HG03039 (cell line): ENCODE measurements around the gene TMPRSS2.

Source experiments
- ATAC-seq: cut with Tn5 transposase; IDR thresholded peaks from one replicate; pipeline ENCODE4 v1.9.1; 2021; ENCODE audit warnings: mild to moderate bottlenecking, moderate library complexity; ENCODE audit not compliant: unreplicated experiment

TMPRSS2 gene

GRCh38 chr21:41482980-41483379 lies 25.0 kb downstream of the TMPRSS2 start:
- no peak for ATAC-seq

GRCh38 chr21:41482301-41482700 lies 25.7 kb downstream of the TMPRSS2 start:
- ATAC-seq: no peak

- no peak for ATAC-seq
Measured at GRCh38 chr21:41481191-41481590, 26.8 kb downstream of the TMPRSS2 start.

DNA sequence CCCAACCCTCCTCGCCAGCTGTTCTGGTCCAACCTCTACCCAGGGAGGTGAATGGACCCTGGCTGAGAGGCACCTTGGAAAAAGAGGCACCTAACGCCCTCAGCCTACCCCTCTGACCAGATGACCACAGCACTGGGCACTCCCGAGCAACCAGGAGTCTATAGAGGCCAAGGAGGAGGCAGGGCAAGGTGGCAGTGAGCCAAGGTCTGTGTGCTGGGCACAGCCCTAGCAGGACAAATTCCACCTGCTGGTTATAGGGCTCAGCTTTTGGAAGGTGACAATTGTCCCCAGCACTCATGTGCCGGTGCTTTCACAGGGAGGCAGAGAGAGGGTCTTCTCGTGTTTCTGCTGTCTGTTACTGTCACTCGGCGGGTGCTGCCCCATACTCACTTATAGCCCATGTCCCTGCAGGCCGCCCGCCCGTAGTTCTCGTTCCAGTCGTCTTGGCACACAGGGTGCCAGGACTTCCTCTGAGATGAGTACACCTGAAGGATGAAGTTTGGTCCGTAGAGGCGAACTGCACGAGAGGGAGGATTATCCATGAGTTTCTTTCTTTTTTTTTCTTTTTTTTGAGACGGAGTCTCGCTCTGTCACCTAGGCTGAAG lies 27.8 kb downstream of the TMPRSS2 start:
- no peak for ATAC-seq

GRCh38 chr21:41479686-41480085 lies 28.3 kb downstream of the TMPRSS2 start:
- no peak for ATAC-seq

DNA sequence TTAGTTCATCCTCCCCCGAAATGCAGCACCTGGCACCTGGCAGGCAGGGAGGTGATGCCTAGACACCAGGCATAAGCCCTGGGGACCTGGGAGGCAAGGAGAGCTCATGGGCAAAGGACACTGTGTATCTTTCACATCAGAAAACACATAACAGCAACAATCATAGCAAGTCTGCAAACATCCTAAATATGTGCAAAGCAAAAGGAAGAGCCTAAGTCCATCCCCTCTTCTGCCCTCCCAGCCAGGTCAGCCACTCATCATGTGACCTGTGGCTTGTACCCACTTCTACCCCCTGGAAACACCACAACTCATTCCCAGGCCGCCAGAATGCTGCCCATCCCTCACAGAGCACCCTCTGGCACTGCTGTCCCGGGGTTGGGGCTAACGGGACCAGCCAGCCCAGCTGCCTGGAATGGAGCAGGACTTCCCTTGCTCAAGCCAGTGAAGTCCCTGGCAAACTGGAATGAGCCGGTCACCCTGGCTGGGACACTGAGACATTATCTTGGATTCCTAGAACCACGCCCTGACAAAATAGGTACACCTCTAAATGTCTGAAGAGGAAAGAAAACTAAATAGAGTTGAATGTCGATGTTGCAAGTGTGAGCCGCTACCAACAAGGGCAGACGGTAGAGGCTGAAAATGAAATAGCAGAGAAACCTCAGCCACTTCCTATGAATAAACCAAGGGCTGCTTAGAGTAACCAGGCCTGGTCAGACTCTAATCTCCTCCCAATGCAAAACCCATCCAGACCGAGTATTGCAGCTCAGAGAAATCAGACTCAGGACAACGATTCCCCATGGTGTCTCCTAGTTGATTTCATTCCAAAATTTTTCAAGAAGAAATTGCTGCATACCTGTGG lies 29.4 kb downstream of the TMPRSS2 start:
- no peak for ATAC-seq

DNA sequence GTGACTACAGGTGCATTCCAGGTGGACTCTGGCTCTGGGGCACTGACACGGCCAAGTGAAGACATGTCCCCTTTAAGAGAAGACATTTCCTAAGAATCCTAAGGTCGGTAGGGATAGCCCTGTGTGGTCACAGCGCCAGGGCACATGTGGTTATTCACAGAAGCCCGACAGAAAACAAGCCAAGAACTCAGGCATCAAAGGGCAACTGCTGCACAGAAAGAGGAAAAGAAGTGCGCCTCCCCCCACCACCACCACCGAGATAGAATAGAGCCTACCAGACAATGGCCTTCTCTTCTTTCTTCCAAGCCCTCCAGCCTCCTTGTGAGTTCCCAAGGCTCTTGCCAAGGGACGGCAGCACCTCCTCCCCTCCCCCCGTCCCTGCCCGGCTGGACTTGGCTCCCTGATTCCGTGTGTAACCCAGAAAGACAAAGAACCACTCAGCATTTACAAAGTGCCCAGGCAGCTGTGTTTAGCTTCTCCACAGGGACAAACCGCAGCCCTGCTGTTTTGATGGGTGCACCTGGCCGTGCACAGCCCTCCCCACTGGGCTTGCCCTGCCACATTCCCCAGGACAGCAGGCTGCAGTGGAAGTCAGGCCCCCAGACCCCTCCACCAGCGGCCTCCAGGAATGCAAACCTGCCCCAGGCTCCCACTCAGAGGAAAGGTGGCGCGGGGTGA lies 30.2 kb downstream of the TMPRSS2 start:
- ATAC-seq: no peak

DNA sequence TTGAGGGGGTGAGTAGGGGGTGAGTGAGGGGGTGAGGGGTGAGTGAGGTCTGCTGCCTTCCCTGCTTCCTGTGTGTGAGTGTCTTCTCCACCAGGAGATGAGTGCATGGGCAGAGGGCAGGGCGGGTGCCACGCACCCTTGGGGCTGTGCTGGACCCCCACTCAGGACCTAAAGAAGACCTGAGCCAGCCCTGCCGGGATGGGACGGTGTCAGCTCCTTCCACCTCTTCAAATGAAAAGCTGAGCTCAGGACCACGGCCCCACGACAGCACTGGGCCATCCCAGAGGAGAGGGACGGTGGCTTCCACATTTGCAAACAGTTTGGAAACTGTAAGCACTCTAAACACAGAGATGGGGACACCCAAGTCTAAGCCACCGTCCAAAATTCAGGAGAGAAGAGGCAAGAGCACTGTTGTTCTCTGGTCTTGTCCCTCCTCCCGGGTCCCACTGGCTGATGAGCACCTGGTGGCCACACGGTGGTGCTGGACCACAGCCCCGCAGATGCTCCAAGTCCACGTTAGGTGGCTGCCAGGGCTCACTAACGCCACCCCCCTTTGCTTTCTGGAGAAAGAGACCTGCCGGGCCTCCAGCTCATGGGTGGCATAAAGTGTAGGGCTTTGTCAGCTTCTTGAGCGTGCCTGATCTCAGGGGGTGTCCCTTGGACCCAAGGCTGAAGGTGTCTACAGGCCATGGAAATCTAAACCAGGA lies 32.1 kb downstream of the TMPRSS2 start:
- ATAC-seq: no peak

DNA sequence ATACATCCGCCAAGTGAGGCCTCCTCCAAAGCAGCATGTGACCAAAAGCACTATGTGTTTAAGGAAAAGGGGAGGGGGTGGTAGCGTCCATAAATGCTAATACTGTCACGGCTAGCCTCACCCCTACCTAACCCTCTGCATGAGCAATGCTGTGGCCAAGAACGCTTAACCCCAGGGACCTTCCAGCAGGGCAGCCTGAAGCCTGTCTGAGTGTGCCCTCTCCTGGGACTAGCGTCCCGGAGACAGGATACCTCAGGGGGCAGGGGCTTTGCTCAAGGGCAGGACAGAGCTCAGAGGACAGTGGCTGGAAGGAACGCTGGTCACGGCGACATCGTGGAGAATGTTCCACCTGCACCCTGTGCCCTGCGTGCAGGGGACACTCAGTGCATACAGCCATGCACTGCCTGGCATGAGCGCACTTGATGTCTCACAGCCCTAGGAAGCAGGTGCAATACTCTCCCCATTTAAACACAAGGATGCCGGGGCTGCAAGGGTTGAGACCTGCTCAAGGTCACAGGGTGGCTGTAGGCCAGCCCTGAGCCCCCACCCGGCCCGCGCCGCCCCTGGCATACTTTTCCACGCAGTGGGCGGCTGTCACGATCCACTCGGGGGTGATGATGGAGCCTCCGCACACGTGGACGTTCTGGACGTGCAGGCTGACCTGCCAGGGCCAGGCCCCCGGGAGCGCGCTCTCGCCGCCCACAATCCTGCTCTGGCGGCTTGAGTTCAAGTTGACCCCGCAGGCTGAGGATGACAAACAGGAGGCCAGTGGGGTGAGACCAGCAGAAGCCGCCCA lies 35.0 kb downstream of the TMPRSS2 start:
- no peak for ATAC-seq

DNA sequence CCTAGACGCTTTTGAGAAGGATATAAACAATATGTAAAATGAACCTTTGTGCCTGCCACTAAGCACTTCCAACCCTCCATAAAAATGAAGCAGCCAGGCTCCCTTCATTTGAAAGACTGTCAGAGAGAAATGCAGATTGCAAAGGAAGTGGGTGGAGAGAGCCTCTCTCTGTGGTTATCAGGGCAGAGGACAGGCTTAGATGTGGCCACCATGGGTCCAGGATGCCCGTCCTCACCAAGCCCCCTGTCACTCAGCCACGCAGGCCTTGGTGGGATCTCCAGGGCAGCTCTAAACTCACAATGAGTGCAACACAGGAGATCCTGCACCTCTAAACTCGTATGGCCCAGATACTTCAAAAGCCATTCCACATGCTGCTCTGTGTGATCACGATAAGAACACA lies 37.9 kb downstream of the TMPRSS2 start:
- no peak for ATAC-seq

DNA sequence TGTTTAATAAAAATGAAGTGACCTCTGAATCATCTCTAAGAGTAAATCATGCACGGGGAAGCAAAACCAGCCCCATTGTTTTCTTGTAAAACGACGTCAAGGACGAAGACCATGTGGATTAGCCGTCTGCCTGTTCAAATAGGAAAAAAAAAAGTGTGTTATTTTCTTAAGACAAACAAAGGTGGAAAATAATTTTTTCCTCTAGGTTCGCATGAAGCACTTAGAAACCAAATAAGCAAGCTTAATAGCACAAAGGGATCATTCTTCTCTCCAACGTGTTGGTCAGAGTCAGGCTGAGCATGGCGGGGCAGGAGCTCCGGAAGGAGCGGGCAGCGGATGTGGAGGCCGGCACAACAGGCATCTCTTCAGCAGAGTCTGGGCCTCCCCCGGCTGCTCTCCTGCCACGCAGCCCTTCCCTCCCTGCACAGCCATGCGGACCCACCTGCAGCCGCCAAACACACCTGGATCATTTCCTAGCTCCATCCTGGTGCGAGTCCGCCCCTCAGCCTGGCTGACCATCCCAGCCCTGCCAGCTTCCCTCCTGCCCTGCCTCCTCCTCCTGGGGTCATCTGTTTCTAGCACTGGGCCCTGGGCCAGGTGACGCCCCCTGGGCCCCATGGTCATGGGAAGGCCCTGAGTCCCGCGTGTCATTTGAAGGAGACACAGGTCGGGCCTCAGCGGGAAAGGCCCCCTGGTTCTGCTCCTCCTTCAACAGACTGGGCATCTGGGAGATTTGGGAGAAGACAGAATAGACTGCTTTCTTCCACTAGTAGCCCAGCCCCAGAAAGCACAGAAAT lies 41.7 kb downstream of the TMPRSS2 start:
- ATAC-seq: no peak

- no peak for ATAC-seq
Measured at GRCh38 chr21:41465176-41465781, 42.7 kb downstream of the TMPRSS2 start.

- ATAC-seq: no peak
Measured at GRCh38 chr21:41460578-41461527, 47.1 kb downstream of the TMPRSS2 start.

DNA sequence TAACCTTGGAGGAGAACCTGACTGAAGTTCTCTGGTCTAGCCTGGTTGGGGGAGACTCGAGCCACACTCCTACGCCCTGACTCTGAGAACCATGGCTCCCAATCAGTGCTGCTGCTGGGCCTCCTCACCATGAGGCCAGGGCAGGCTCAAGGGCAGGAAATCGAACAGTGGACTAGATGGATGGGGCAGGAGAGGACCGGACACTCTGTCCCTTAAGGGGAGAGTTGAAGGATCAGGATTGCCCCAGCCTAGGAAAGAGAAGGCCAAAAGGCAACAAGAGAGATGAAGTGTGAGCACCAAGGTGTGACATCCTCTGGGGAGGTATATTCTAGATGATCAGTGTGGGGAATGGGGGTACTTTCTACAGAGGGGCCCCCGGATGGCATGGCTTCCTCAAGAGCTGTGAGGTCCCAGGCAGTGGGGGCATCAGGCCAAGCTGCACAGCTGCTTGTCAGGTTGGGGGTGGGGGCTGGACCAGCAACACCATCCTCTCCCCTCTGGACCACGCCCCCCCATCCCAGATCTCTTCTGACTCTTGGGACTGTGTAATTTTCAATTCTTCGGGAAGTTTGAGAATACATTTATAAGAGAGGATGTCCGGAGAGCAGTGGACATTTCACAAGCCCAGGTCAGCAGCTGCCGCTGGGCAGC lies 47.9 kb downstream of the TMPRSS2 start:
- ATAC-seq: no peak

- ATAC-seq: no peak
Measured at GRCh38 chr21:41458559-41458958, 49.4 kb downstream of the TMPRSS2 start.

DNA sequence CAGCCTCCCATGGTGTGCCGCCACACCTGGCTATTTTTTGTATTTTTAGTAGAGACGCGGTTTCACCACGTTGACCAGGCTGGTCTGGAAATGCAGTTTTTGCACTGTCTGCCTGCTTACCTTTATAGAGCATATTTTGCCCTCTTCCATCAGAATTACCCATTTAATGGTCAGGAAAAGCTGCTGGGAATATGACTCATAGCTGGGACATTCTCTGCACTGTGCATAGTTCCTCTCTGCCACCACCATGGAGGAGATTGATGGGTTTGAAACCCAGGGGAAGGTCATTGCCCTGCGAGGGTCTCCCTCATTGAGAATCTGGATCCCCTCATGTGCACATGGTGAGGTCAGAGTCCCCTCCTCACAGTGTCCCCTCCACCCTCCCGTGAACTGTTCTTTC lies 49.8 kb downstream of the TMPRSS2 start:
- ATAC-seq: no peak

GRCh38 chr21:41453761-41454160 lies 54.2 kb downstream of the TMPRSS2 start:
- ATAC-seq: no peak

DNA sequence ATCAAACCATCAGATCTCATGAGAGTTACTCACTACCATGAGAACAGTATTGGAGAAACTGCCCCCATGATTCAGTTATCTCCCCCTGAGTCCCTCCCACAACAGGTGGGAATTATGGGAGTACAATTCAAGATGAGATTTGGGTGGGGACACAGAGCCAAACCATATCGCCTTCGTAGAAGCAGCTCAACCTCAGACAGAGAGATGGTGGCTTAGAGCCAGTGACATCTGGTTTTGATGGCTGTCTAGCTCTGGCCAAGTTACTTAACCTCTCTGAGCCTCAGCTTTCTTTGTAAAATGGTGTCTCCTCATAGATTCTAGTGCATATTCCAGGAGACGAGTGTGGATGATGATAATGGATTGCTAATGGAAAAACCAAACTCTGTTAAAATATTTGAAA lies 54.8 kb downstream of the TMPRSS2 start:
- no peak for ATAC-seq
